Cerebellar nuclear complex (tissue), 1 donor: ENCODE measurements around the gene LOXL4.

Source experiments
- DNase-seq, 2 experiments: peaks; one replicate each; lab custom pipeline; 2025; lab: John Stamatoyannopoulos, UW

The LOXL4 gene

DNA sequence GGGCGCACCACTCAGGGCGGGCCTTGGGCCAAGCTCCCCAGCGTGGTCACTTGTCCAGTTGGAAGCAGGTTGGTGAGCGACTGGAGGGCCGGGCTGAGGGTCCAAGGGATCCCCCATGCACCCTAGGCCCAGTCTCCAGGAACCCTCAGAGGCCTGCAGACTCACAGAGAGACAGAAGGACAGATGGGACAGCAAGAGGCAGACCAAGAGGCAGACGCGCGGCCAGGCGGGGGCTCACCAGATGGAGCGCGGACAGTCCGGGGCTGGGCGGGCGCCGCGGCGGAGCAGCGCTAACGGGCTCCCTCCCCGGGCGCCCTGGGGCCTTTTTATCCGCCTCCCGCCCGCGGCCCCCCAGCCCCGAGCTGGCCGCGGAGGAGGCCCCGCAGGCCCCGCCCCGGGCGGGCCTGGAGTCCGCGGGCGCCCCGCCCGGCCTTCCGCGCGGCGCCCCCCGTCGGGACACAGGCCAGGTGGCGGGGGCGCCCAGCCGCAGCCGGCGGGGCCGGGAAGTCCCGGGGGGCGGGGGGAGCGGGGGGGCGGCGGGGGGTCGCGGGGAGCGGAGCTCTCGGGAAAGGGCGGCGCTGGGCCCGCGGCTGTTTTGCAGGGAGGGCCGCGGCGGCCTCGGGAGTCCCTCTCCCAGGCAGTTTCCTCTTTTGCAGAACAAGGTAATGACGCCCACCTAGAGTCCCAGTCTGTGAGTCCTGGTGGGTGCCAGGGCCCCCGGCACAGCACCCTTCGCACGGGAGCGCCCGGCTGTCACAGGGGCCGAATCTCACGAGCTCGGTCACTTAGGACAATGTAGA lies at the start of gene LOXL4:
Gene LOXL4, minus strand, starts transcription at position 301 of the 800 bp plus-strand sequence. CDS start 5,175 bp downstream, outside the sequence.
- no peak for DNase-seq

DNA sequence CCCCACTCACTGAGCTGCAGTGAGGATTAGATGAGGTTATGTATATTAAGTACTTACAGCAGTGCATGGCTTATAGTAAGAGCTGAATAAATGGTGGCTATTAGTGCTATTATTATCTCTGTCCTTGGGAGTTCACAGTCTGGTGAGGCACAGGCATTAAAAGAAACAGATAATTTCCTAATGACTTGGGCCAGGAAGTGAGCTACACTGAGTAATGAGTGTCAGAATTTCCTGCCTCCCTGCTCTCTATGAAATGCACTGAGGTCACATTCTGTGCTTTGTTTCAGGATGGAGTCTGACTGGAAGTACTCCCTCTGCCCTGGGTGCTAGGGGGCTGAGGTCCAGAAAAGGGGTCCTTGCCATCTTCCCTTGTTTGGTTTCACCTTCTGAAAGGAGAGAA lies 48.7 kb upstream of the LOXL4 start:
- no peak for DNase-seq

DNA sequence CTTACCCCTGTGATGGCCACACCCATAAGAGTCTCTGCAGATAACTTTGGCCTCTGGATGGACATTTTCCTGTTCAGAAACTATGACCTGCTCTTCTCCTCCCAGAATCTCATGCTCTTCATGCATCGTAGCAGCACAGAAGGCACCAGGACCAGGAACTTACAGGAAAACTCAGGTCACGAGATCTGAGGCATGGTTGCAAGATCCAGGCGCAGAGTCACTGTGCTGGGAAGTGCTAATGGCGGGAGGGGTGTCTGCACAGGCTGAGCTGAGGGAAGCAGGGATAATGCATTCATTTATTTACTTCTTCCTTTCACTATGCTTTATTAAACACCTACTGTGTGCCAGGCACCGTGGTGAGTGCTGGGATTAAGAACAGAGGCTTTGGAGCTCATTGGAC lies 48.2 kb upstream of the LOXL4 start:
- no peak for DNase-seq

DNA sequence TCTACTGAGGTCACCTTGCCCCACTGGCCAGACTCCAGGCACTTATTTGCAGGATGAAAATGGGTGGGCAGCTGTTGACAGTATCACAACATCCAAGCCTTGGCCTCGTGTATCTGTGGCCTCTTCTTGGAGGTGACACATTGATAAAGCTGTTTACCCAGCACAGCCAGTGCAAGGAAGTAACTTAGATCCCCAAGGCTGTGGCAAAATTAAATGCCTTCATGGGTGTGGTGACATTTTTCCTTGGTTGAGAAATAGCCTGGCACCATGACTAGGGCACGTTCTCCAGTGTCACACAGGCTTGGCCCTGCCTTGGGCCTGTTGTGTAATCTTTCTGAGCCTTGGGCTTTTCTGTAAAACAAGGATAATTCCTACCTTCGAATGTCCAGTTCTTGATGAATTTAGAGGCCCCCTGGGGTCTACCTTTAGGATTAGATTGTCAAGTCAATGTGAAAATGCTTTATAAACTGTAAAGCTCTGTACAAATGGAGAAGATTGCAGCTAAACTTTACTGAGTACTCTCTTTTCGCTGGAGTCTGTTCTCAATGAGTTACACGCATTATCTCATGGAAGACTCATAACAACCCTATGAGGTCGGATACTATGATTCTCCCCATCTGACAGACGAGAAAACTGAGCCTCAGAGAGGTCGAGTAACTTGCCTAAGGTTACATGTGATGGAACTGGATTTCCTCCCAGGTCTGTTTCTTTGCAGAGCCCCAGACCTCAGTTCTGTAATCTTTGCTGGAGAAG lies 46.7 kb upstream of the LOXL4 start:
- no peak for DNase-seq

DNA sequence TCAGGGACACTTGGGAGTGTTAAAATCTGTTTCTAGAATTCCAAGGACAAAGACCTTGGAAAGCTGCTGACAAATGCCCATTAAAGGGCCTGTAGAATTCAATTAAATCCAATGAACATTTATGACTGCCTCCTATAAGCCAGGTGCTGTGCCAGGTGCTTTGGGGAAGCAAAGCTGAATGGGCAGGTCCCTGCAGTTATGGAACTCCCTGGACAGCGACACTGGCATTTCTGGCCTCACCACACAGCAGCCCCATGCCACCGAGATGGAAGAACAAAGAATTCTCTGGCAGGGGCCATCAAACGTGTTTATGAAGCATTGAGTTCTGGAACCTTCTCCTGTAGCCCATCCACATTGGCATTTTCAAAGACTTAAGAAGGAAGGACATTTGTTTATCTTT lies 45.6 kb upstream of the LOXL4 start:
- DNase-seq, result no peak

DNA sequence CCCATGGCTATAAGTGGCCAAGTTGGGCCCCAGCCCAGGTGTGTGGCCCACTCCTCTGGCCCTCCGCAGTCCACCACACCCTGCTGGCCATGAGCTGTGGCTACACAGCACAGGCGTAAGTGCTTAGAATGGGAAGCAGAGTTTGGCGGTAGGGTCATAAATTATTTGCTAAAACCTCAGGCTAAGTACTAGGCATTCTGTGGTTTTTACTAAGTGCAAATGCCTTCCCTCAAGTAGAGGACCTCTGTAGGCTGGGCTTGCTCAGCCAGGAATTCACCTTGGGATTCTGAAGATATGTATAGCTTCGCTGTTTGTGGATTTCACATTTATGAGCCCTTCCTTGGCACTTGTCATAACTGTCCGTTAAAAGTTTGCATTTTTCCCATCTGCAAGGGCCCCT lies 44.8 kb upstream of the LOXL4 start:
- no peak for DNase-seq

DNA sequence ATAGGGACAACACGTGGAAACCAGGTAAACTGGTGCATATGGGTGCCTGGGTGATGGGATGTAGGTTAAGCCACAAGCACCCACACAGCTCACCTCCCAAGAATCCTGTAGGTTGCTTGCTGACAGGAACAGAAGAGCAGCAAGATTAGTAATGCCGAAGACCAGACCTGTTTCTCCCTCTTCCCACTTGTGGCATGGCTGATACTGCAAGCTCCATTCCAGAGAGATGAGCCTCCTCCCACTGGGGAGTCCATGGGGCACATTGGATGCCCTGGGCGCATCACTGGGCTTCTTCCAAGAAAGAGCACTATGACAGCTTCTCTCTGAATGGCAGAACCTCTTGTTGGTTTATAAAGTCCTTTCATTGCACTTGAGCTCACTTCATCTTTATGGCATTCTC lies 44.4 kb upstream of the LOXL4 start:
- no peak for DNase-seq

DNA sequence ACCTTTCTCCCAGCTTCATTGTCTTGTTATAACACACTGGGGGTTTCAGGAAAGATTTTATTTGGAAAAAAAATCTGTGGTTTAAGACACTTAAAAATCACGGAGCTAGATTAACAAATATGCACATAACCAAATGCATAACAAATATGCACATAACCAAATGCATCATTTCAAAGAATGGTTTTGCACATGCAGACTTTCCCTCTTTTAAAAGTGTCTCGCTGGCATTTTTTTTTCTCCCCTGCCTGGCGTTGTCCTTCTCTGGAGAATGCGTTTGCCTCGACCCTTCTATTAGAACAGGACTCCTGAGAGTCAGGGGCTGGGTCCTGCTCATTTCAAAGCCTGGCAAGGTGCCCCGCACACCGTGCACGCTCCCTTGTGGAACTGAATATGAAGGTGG lies 42.7 kb upstream of the LOXL4 start:
- DNase-seq, result no peak

DNA sequence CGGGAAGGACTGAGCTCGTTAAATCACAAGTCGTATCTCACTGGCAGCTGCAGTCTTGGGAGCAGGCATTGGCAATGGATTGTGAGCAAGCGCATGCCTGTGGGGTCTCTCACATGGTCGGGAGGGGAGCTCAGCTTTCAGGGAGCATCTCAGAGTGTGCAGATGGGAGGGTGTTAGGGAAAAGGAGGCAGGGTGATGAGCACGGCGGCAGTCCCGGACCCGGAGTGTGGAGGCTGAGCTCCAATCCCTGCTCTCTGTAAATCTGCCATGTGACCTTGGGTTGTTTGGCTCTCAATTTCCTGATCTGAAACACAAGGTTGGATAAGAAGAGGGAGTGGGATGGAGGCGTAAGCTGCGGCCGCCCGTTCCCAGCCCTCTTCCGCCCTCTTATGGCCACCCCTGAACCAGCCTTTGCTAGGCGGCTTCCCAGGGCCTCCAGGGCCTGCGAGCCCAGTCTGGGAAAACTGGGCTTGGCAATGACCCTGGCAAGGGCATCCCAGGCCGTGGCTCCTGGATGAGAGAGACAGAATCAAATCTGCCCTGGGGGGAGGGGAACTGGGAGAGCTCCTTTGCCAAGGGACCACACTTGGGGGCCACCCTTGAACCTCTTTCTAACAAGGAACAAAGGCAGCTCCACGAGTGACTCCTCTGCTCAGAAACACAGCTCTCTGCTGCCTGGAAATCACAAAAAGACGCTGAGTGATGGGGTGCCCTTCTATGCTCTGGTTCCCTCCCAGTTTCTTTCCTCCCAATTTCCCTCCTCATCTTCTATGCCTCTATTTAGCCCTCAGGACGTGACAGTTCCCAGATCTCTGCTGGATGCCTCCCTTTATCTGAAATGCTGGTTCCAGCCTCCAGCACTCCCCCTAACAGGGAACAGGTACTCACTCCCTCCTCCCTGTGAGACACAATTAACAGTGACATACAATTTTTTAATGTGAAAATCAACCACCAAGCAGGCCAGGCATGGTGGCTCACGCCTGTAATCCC lies 41.7 kb upstream of the LOXL4 start:
- peak in 1 of 2 experiments; percentile 83 for DNase-seq

DNA sequence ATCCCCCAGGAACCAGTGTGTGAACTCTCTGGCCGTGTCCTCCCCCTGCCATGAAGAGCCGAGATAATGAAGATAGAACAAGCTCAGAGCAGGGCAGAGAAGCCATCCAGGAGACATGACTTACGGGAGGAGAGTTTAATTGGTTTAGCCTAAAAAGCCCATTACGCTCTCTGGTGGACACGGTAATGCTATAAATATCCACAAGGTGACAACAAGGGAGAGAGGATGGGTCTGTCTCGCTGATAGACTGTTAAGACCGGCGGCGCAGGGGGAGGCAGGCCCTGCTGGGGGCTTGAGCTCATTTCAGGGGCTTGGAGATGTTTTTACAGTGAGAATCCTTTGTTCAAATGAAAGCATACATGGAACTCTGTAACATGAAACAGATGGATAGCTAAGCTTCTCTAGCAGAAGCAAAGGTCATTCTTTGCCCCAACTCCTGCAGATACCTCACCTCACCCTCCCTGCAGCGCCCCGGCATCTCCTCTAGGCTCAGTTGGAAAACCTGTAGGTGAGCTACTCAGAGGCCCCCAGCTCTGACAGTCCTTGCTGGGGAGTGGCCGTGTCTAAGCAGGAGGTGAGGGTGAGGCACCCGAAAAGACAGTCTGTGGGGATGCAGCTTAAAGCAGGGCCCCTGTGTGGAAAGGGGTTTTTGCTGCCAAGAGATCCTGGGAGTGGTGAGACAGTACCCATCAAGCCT lies 40.8 kb upstream of the LOXL4 start:
- peak in 1 of 2 experiments; percentile 27 for DNase-seq

DNA sequence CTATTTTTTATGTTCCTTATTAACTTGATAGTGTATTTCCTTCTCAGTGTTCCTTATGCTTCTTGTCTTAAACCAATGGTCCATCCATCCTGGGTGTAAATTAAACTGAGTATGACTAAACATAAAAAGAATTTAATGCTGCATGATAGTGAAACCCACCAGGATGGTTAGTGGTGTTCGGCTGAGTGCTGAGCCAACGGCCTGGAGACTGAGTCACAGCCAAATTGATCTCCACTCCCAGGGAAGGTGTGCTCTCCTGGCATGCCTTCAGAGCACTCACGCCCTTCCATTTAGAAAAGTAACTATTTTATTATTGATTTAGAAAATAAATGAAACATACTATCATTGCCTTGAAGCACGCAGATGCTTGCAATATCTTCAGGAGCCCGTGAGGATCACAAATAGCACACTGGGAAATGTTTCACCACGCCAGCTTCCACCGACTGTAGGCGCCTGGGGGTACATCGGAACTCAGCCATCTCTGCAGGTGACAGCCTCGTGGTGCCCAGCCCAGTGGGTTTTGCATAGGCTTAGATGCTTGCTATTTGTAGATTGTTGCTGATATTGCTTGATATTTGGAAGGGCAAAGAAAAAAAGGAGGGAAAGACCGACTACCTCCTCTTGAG lies 40.0 kb upstream of the LOXL4 start:
- no peak for DNase-seq

DNA sequence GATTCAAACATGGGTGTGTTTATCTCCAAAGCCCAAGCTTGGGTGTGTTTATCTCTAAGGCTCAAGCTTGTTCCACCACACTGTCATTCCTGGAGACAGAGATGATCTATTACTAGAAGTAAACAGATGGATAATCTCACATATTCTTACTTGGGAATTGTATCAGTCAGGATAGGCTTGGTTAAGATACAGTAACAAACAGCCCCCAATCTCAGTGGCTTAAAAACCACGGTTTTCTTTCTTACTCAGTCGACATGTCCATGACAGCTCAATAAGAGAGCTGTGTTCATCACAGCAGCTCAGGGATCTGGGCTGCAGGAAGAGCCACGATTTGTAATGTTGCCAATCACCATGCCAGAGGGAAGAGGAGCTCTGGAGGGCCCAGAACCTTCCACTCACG lies 38.5 kb upstream of the LOXL4 start:
- DNase-seq, result no peak

DNA sequence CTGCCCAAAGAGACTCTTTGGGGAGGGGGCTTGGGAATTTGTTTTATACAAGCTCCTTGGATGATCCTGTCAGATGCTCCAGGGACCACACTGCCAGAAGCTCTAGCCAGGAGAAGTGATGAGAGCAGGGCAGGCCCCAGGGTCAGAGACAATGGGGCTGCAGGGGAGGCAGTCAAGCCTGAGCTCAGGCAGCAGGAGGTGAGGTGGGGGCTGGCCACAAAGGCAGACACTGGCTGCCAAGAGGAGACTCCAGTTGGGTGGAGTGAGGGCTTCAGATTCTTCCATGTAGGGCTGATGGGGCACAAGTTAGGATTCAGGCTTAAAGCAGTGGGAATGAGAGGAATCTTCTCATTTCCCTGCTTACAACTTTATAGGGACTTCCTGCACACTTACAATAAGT lies 35.6 kb upstream of the LOXL4 start:
- DNase-seq, result no peak

DNA sequence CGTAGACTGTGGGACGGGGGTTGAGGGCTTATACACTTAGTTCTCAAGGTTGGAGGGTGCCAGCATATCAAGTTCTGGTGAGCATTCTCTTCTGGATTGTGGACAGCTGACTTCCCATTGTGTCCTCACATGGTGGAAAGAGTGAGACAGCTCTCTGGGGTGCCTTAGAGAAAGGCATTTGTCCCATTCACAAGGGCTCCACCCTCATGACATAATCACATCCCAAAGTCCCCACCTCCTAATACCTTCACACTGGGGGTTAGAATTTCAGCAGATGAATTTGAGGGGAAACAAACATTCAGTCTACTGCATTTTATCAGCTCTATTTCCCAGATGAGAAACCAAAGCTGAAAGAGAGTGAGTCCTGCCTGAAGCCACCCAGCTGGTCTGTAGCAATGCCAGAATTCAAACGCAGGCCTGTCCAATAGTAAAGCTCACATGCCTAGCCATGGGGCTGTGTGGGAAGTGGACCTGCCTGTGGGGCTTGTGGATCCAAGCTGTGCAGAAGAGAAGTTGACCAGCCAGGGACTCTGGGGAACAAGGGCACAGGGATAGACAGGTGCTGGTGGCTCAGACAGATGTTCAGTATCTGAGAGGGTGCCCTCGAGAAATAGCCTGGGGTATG lies 34.9 kb upstream of the LOXL4 start:
- DNase-seq, result no peak

DNA sequence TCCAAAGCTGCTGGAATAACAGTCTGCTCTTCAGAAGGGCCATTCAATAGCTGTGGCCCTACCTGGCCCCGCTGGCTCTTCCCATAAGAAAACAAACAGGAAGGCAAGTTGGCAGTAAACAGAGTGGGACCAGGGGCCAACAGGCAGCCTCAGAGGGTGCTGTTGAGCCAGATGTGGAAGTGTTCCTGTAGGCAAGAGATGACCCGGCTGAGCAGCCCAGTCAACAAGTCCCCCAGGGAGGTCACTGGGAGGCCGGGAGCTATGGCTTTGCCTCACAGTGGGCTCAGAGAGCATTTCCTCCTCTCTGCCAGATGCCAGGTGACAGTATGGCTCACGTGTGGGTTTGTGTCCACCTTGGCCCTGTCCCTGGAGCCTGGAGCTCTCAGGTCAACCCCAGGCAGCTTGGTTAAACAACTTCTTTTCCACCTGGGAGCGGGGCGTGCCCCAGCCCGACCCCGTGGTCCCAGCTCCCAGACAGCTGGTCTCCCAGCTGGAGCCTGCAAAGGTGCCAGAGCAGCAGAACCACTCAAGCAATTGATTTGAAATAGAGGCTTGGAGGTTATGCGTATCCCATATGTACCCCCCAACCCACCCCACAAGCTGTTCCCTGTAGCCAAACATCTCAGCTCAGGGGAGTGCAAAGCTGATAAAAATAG lies 33.8 kb upstream of the LOXL4 start:
- no peak for DNase-seq

DNA sequence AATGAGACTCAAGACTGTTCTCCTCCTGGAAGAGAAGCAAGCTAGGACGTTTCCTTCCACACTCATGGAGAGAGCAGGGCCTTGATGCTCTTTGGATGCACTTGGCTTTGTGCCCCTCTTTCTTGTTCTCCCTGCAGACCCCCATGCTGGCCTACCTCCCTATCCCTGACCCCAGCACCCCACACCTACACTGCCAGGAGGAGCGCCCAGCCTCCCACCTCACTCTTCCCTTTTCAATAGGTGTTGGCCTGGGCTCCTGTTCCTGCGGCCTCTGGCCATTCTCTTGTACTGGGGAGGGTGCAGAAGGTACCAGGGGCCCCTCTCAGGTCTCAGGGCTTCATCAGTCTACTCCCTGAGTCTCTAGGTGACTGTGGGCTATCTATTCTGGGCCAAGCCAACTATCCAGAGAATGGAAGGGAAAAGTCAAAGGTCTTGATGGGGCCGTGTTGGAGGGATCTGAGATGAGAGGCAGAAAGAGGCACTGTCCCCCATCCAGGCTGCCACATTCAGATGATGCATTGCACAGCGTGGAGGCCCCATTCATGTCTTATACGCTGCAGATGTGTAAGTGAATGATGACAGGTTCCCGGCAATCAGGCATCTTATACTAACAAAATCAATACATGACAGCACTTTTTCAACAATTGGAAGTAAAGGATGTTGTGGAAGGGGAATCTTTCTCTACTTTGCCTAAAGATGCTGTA lies 32.7 kb upstream of the LOXL4 start:
- DNase-seq, result no peak

DNA sequence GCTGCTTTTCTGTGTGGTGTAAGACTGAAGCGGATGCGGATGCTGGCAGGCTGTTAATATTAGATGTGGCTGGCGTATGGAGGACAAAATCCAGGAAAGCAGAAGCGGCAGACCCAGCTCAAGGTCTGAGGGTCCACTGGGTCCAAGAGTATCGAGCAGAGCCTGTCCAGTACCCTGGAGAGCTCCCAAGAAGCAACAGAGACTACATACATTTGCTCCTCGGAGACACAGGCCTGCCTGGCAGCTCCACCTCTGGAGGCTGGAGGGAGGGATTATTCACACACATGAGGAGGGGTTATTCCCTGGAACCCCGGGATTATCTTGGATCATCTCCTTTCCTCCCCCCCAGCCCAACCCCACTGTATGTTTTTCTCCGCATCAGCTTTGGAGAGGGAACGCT lies 31.3 kb upstream of the LOXL4 start:
- no peak for DNase-seq

DNA sequence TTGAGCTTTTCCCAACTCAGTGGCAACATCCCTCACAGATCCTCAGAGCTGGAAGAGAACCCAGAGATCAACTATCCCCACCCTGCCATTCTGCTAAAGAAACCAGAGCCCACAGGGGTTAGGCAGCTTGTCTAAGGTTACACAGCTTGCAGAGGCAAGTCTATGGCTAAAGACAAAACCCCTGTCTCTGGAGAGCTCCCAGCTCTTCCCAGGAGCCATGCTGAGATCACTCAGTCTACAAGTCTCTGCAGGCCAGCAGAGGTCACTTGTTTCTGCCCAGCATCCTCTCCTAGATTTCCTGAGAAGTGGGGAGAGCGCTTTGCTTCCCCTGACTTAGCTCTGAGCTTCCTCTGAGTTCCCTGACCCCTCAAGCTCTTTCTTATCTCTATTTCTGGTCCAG lies 28.5 kb upstream of the LOXL4 start:
- DNase-seq, result no peak

DNA sequence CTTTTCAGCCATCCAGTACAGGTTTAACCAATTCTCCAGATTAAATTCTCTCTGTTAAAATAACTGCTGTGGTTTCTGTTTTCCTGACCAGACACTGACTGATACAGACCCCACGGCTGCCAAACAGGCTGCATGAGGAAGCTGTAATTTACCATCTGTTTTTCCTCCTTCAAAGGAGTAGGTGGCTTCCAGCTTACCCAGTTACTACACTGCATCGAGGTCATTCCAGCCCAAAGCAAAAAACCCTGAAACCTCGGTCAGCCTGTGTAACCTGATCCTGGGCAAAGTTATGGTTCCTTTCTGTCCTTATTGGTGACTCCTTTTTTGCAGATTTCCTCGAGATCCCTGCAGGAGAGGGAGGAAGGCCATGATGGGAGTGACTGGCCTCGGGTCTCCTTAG lies 27.9 kb upstream of the LOXL4 start:
- DNase-seq, result no peak

DNA sequence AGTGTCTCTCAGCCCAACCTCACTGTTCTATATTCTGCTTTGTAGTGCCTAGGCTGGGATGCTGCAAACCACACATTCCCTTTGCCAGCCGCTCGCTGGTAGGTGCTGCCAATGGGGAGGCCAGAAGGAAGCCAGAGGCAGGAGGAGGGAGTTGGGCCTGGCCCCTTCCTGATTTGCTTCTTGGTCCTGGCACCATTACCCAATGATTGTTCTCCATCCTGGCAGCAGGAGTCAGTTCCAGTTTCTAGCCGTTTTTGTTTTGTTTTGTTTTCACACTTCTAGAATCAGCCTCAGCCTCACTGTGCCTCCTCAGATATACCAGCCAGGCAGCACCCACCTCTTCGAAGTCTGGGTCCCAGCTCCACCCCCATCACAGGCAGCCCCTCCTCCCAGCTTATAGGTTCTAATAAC lies 27.4 kb upstream of the LOXL4 start:
- no peak for DNase-seq
